ENCODE data around the gene ECPAS. TPM values are rescaled to one million over a fixed set of nuclear protein-coding genes. Genes with fewer than 3 reads are reported as not detected.

ECPAS gene
- total RNA-seq, 2 donors from 2014 or later, result 54.7 to 65.5 TPM

DNA sequence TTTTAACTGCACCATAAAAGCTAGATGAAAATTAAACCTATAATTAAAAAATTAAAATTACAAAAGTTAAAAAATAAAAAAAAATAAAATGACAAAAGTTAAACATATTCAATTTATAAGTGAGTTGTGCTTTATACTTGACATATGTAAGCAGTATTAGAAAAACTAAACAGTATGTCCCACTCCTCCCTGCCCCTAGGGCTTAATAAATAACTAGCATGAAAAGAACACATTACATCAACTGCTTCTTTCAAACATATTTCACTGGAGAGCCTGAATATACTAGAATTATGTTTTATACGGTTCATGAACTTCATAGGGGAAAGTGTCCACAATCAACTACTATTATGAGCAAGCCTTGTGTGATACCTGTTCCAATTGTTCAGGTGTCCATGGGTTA is 47.6 kb downstream of the ECPAS start:
- Mint-ChIP-seq H3K27me3 (ENCODE audit: insufficient read depth) (no peaks in the 10 kb centered on the region), H3K4me3 (no peak overlapping the region), H3K36me3 (ENCODE audit: low read depth) (peaks cover 42% of the 10 kb centered on the region), H3K27ac (no peak overlapping the region), H3K9me3 (no peaks in the 10 kb centered on the region), H3K4me1 (peaks cover 2% of the 10 kb centered on the region)
- no peak for DNase-seq
- no peaks in the 10 kb centered on the region for H3K4me1 ChIP-seq (ENCODE audit: control insufficient read depth, insufficient read depth, low read length)
- H3K9ac ChIP-seq (ENCODE audit: extremely low read depth, low read length, poor library complexity, severe bottlenecking), result no peak overlapping the region
- H3K9me3 ChIP-seq (ENCODE audit: control insufficient read depth, low read length), result no peaks in the 10 kb centered on the region
- H3K4me3 ChIP-seq (ENCODE audit: low read length), result no peak overlapping the region
- H3K27ac ChIP-seq (ENCODE audit: low read depth, low read length), result no peak overlapping the region
- peaks cover 55% of the 10 kb centered on the region for H3K36me3 ChIP-seq (ENCODE audit: control insufficient read depth, insufficient read depth, low read length)
- H3K27me3 ChIP-seq (ENCODE audit: control insufficient read depth, insufficient read depth, low read length, poor library complexity, severe bottlenecking), result no peaks in the 10 kb centered on the region
- WGBS, 2 experiments (ENCODE audit: insufficient coverage in 1 of 2, insufficient read length in 1 of 2), result 71 to 93% methylated on average over 1 of the region's 1 CpG
- TF ChIP-seq, protein P1, sequence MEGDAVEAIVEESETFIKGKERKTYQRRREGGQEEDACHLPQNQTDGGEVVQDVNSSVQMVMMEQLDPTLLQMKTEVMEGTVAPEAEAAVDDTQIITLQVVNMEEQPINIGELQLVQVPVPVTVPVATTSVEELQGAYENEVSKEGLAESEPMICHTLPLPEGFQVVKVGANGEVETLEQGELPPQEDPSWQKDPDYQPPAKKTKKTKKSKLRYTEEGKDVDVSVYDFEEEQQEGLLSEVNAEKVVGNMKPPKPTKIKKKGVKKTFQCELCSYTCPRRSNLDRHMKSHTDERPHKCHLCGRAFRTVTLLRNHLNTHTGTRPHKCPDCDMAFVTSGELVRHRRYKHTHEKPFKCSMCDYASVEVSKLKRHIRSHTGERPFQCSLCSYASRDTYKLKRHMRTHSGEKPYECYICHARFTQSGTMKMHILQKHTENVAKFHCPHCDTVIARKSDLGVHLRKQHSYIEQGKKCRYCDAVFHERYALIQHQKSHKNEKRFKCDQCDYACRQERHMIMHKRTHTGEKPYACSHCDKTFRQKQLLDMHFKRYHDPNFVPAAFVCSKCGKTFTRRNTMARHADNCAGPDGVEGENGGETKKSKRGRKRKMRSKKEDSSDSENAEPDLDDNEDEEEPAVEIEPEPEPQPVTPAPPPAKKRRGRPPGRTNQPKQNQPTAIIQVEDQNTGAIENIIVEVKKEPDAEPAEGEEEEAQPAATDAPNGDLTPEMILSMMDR (conservative IDR thresholded peaks at IDR 0.05), result no peak

DNA sequence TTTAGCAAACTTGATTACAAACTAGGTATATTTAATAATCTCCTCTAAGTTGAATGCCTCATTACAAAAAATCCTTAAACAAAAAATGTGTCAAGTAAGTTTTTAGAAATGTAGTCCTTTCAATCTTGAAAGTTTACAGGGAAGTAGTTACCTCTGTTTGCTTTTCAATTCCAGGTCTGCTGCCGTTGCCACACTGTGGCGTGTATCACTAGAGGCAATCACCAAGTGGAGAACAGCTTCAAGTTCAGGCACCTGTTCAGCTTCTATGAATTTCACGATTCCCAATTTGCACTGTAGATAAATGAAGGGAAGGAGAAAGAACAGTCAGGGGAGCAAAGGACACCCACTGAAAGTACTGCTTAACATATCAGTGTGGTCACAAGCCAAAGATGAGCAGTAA is 51.1 kb downstream of the ECPAS start:
- H3K36me3 Mint-ChIP-seq (ENCODE audit: low read depth), result peaks cover 47% of the 10 kb centered on the region
- H3K9me3 ChIP-seq (ENCODE audit: control insufficient read depth, low read length), result no peaks in the 10 kb centered on the region

DNA sequence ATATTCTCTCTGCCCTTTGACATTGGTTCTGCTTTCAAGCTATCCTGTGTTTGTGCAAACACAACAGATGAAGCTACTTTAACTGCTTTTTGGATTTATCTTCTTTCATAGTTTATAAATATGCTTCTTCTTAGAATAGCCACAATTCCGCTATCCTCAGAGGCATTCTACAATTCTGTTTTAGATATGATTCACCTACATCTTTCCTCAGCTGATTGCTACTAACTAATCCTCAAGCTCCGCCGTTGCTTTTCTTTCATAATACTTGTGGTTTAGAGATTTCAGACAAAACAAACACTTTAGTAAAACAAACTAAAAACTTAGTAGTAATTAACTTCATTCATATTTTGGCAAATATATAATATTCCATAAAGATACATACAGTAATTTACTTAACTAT is 52.5 kb downstream of the ECPAS start:
- Mint-ChIP-seq H3K4me3 (no peak overlapping the region), H3K27me3 (ENCODE audit: insufficient read depth) (no peaks in the 10 kb centered on the region), H3K36me3 (ENCODE audit: low read depth) (peaks cover 53% of the 10 kb centered on the region), H3K9me3 (no peaks in the 10 kb centered on the region), H3K4me1 (no peaks in the 10 kb centered on the region), H3K27ac (no peak overlapping the region)
- Histone ChIP-seq H3K27me3 (ENCODE audit: control insufficient read depth, insufficient read depth, low read length, poor library complexity, severe bottlenecking) (no peaks in the 10 kb centered on the region), H3K9me3 (ENCODE audit: control insufficient read depth, low read length) (no peaks in the 10 kb centered on the region), H3K27ac (ENCODE audit: low read depth, low read length) (no peak overlapping the region), H3K4me3 (ENCODE audit: low read length) (no peak overlapping the region), H3K36me3 (ENCODE audit: control insufficient read depth, insufficient read depth, low read length) (peaks cover 55% of the 10 kb centered on the region), H3K9ac (ENCODE audit: extremely low read depth, low read length, poor library complexity, severe bottlenecking) (no peak overlapping the region), H3K4me1 (ENCODE audit: control insufficient read depth, insufficient read depth, low read length) (no peaks in the 10 kb centered on the region)
- TF ChIP-seq, protein P1 (conservative IDR thresholded peaks at IDR 0.05), result no peak
- no peak for DNase-seq
- 94 to 99% methylated on average over 2 to 3 of the region's 3 CpGs for WGBS, 2 experiments (ENCODE audit: insufficient coverage in 1 of 2, insufficient read length in 1 of 2)

More for the DNA sequence above, 51.1 kb downstream of the ECPAS start:
- WGBS, 2 experiments (ENCODE audit: insufficient coverage in 1 of 2, insufficient read length in 1 of 2), result 95 to 98% methylated on average over 3 of the region's 3 CpGs
- no peak overlapping the region for H3K4me3 Mint-ChIP-seq
- no peak overlapping the region for H3K9ac ChIP-seq (ENCODE audit: extremely low read depth, low read length, poor library complexity, severe bottlenecking)
- H3K27ac Mint-ChIP-seq, result no peak overlapping the region
- TF ChIP-seq, protein P1 (conservative IDR thresholded peaks at IDR 0.05), result no peak
- H3K27ac ChIP-seq (ENCODE audit: low read depth, low read length), result no peak overlapping the region
- no peaks in the 10 kb centered on the region for H3K27me3 ChIP-seq (ENCODE audit: control insufficient read depth, insufficient read depth, low read length, poor library complexity, severe bottlenecking)
- H3K9me3 Mint-ChIP-seq, result no peaks in the 10 kb centered on the region
- H3K4me1 Mint-ChIP-seq, result no peaks in the 10 kb centered on the region
- no peaks in the 10 kb centered on the region for H3K27me3 Mint-ChIP-seq (ENCODE audit: insufficient read depth)
- no peak overlapping the region for H3K4me3 ChIP-seq (ENCODE audit: low read length)
- H3K4me1 ChIP-seq (ENCODE audit: control insufficient read depth, insufficient read depth, low read length), result no peaks in the 10 kb centered on the region
- peaks cover 60% of the 10 kb centered on the region for H3K36me3 ChIP-seq (ENCODE audit: control insufficient read depth, insufficient read depth, low read length)
- no peak for DNase-seq
